WTC11 (cell line): ENCODE measurements around the gene FST. TPM values are rescaled to one million over a fixed set of nuclear protein-coding genes. Genes with fewer than 3 reads are reported as not detected.

Source experiments
- ATAC-seq: fragments of 200-7000 bp; cut with Tn5 transposase; 2 replicates; pipeline ENCODE4 v1.10.0; 2021; ENCODE audit warnings: mild to moderate bottlenecking, moderate library complexity
- CTCF ChIA-PET: fragments of 300-600 bp; sonication (Branson Sonifier 250); formaldehyde crosslinking; loops from one replicate; lab custom pipeline; 2021; ENCODE audit warnings: antibody characterized with exemption; lab: Charles Lee
- POLR2A ChIA-PET: fragments of 350-600 bp; sonication (Branson Sonifier 250); formaldehyde crosslinking; loops from one replicate; lab custom pipeline; 2021; ENCODE audit warnings: antibody characterized with exemption; lab: Charles Lee
- DNase-seq: peaks from one replicate; pipeline ENCODE4 v3.0.0; 2021; ENCODE audit warnings: low spot score
- H3K27ac Mint-ChIP-seq: 2 replicates; pipeline ENCODE4 v1.8.0; 2021; ENCODE audit warnings: mixed read lengths
- H3K27me3 Mint-ChIP-seq: 2 replicates; pipeline ENCODE4 v1.8.0; 2021; ENCODE audit warnings: low read depth, mild to moderate bottlenecking, moderate library complexity, mixed read lengths
- H3K36me3 Mint-ChIP-seq: 2 replicates; pipeline ENCODE4 v1.8.0; 2021; ENCODE audit warnings: mixed read lengths
- H3K4me1 Mint-ChIP-seq: 2 replicates; pipeline ENCODE4 v1.8.0; 2022; ENCODE audit warnings: mixed read lengths
- H3K4me3 Mint-ChIP-seq: 2 replicates; pipeline ENCODE4 v1.8.0; 2021; ENCODE audit warnings: mild to moderate bottlenecking, moderate library complexity, mixed read lengths
- H3K9me3 Mint-ChIP-seq: 2 replicates; pipeline ENCODE4 v1.8.0; 2021; ENCODE audit warnings: mixed read lengths
- CREB1 ChIP-seq: sonication (generic); formaldehyde crosslinking; IDR thresholded peaks from 2 replicates; pipeline ENCODE4 v1.8.0; 2023; ENCODE audit warnings: mild to moderate bottlenecking, missing genetic modification reagents
- GABPB1 ChIP-seq: sonication (generic); formaldehyde crosslinking; IDR thresholded peaks from 2 replicates; pipeline ENCODE4 v1.8.1; 2023; ENCODE audit warnings: mild to moderate bottlenecking, missing genetic modification reagents
- GRHL2 ChIP-seq: fragments of 250-450 bp; sonication (Bioruptor Pico); IDR thresholded peaks from 2 replicates; pipeline ENCODE4 v1.8.0; 2022; ENCODE audit warnings: mild to moderate bottlenecking, moderate library complexity; ENCODE audit not compliant: insufficient replicate concordance, severe bottlenecking
- GTF2I ChIP-seq: fragments of 250-450 bp; sonication (Bioruptor Pico); conservative IDR thresholded peaks from 2 replicates; pipeline ENCODE4 v1.4.0; 2021; ENCODE audit warnings: mild to moderate bottlenecking
- HMGA2 ChIP-seq: fragments of 250-450 bp; sonication (Bioruptor Pico); IDR thresholded peaks from 2 replicates; pipeline ENCODE4 v1.4.0; 2021; ENCODE audit warnings: mild to moderate bottlenecking, moderate library complexity
- NR1H2 ChIP-seq: sonication (generic); formaldehyde crosslinking; IDR thresholded peaks from 2 replicates; pipeline ENCODE4 v1.9.0; 2021; ENCODE audit warnings: mild to moderate bottlenecking, moderate library complexity, missing genetic modification reagents
- OVOL2 ChIP-seq: fragments of 250-450 bp; sonication (Bioruptor Pico); IDR thresholded peaks from 2 replicates; pipeline ENCODE4 v1.9.0; 2021; ENCODE audit warnings: mild to moderate bottlenecking, borderline replicate concordance
- SOX15 ChIP-seq: fragments of 250-450 bp; sonication (Bioruptor Pico); IDR thresholded peaks from 2 replicates; pipeline ENCODE4 v1.9.0; 2021; ENCODE audit warnings: mild to moderate bottlenecking
- TEAD4 ChIP-seq: sonication (generic); formaldehyde crosslinking; IDR thresholded peaks from 2 replicates; pipeline ENCODE4 v1.8.0; 2022; ENCODE audit warnings: mild to moderate bottlenecking, missing genetic modification reagents
- ZNF263 ChIP-seq: sonication (generic); formaldehyde crosslinking; IDR thresholded peaks from 2 replicates; pipeline ENCODE4 v1.8.1; 2022; ENCODE audit warnings: low read depth, mild to moderate bottlenecking, moderate library complexity, missing genetic modification reagents
- ZNF396 ChIP-seq: fragments of 250-450 bp; sonication (Bioruptor Pico); IDR thresholded peaks from 2 replicates; pipeline ENCODE4 v1.8.0; 2021; ENCODE audit warnings: mild to moderate bottlenecking, moderate library complexity, borderline replicate concordance
- total RNA-seq: library from RNA; stranded (reverse); gene quantifications from 3 replicates; pipeline ENCODE4 v1.2.3, GENCODE V29; 2021
- TF ChIP-seq, protein P1 (sequence below): sonication (generic); formaldehyde crosslinking; IDR thresholded peaks from 2 replicates; pipeline ENCODE4 v1.8.1; 2023; ENCODE audit warnings: mild to moderate bottlenecking, missing genetic modification reagents
- TF ChIP-seq, protein P2 (sequence below): sonication (generic); formaldehyde crosslinking; IDR thresholded peaks from 2 replicates; pipeline ENCODE4 v1.8.1; 2022; ENCODE audit warnings: low read depth, mild to moderate bottlenecking, moderate library complexity, missing genetic modification reagents, borderline replicate concordance
- TF ChIP-seq, protein P3 (sequence below): sonication (generic); formaldehyde crosslinking; IDR thresholded peaks from 2 replicates; pipeline ENCODE4 v1.8.0; 2022; ENCODE audit warnings: missing genetic modification reagents
- TF ChIP-seq, protein P4 (sequence below): sonication (generic); formaldehyde crosslinking; IDR thresholded peaks from 2 replicates; pipeline ENCODE4 v1.8.0; 2022; ENCODE audit warnings: mild to moderate bottlenecking, missing genetic modification reagents
- TF ChIP-seq, protein P5 (sequence below): sonication (generic); formaldehyde crosslinking; IDR thresholded peaks from 2 replicates; pipeline ENCODE4 v1.8.1; 2023; ENCODE audit warnings: mild to moderate bottlenecking, missing genetic modification reagents
- TF ChIP-seq, protein P6 (sequence below): sonication (generic); formaldehyde crosslinking; conservative IDR thresholded peaks from 2 replicates; pipeline ENCODE4 v1.8.1; 2023; ENCODE audit warnings: mild to moderate bottlenecking, low read depth, missing genetic modification reagents, moderate library complexity
- TF ChIP-seq, protein P7 (sequence below): fragments of 250-450 bp; sonication (Bioruptor Pico); IDR thresholded peaks from 2 replicates; pipeline ENCODE4 v1.8.0; 2021; ENCODE audit warnings: mild to moderate bottlenecking

FST gene
- total RNA-seq, 1 experiment from 2014 or later, result 11.8 TPM

GRCh38 chr5:53512539-53512938 is 32.1 kb downstream of the FST start:
- peaks cover 34% of the 10 kb centered on the region for H3K36me3 Mint-ChIP-seq
- H3K27me3 Mint-ChIP-seq, result no peaks in the 10 kb centered on the region; the same call in 1 of the 2 replicates
- CTCF ChIA-PET, result no interaction called here
- no peak overlapping the region for H3K4me3 Mint-ChIP-seq
- POLR2A ChIA-PET, result no interaction called here
- no peak overlapping the region for H3K27ac Mint-ChIP-seq
- peaks cover 39% of the 10 kb centered on the region for H3K9me3 Mint-ChIP-seq
- no peaks in the 10 kb centered on the region for H3K4me1 Mint-ChIP-seq
- no peak for TF ChIP-seq HMGA2 (CRISPR knock-in tag)
- no peak for TF ChIP-seq GRHL2 (CRISPR knock-in tag)
- TF ChIP-seq GTF2I (CRISPR knock-in tag), result no peak
- TF ChIP-seq GABPB1 (CRISPR knock-in tag), result no peak
- TF ChIP-seq CREB1, result no peak
- TF ChIP-seq, protein P1, sequence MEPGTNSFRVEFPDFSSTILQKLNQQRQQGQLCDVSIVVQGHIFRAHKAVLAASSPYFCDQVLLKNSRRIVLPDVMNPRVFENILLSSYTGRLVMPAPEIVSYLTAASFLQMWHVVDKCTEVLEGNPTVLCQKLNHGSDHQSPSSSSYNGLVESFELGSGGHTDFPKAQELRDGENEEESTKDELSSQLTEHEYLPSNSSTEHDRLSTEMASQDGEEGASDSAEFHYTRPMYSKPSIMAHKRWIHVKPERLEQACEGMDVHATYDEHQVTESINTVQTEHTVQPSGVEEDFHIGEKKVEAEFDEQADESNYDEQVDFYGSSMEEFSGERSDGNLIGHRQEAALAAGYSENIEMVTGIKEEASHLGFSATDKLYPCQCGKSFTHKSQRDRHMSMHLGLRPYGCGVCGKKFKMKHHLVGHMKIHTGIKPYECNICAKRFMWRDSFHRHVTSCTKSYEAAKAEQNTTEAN (CRISPR knock-in tag), result no peak
- TF ChIP-seq, protein P2, sequence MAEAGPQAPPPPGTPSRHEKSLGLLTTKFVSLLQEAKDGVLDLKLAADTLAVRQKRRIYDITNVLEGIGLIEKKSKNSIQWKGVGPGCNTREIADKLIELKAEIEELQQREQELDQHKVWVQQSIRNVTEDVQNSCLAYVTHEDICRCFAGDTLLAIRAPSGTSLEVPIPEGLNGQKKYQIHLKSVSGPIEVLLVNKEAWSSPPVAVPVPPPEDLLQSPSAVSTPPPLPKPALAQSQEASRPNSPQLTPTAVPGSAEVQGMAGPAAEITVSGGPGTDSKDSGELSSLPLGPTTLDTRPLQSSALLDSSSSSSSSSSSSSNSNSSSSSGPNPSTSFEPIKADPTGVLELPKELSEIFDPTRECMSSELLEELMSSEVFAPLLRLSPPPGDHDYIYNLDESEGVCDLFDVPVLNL (CRISPR knock-in tag), result no peak
- no peak for TF ChIP-seq SOX15 (CRISPR knock-in tag)
- ATAC-seq, result no peak
- no peak for DNase-seq

DNA sequence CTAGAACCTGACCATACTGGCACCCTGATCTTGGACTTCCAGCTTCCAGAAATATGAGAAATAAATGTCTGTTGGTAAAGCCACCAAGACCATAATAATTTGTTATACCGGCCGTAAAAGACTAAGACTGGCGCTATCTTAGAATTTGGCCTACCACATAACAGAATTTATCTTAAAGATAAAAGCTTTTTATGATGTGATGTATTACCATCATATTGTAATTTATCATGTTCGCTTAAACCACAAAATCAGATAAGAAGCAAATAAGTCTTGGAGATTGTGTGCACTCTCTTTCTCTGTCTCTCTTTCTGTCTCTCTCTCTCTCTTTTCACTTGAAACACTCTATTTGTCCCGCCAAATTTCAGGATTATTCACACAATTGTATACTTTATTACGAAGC is 35.6 kb downstream of the FST start:
- ATAC-seq, result no peak
- no peak for DNase-seq
- Mint-ChIP-seq H3K9me3 (peaks cover 20% of the 10 kb centered on the region), H3K4me3 (no peak overlapping the region), H3K27ac (no peak overlapping the region), H3K36me3 (peaks cover under 1% of the 10 kb centered on the region; the same call in 1 of the 2 replicates), H3K27me3 (no peaks in the 10 kb centered on the region), H3K4me1 (no peaks in the 10 kb centered on the region)
- ChIA-PET POLR2A (no interaction called here), CTCF (no interaction called here)
- TF ChIP-seq ZNF263 (CRISPR knock-in tag), result no peak
- TF ChIP-seq, protein P3, sequence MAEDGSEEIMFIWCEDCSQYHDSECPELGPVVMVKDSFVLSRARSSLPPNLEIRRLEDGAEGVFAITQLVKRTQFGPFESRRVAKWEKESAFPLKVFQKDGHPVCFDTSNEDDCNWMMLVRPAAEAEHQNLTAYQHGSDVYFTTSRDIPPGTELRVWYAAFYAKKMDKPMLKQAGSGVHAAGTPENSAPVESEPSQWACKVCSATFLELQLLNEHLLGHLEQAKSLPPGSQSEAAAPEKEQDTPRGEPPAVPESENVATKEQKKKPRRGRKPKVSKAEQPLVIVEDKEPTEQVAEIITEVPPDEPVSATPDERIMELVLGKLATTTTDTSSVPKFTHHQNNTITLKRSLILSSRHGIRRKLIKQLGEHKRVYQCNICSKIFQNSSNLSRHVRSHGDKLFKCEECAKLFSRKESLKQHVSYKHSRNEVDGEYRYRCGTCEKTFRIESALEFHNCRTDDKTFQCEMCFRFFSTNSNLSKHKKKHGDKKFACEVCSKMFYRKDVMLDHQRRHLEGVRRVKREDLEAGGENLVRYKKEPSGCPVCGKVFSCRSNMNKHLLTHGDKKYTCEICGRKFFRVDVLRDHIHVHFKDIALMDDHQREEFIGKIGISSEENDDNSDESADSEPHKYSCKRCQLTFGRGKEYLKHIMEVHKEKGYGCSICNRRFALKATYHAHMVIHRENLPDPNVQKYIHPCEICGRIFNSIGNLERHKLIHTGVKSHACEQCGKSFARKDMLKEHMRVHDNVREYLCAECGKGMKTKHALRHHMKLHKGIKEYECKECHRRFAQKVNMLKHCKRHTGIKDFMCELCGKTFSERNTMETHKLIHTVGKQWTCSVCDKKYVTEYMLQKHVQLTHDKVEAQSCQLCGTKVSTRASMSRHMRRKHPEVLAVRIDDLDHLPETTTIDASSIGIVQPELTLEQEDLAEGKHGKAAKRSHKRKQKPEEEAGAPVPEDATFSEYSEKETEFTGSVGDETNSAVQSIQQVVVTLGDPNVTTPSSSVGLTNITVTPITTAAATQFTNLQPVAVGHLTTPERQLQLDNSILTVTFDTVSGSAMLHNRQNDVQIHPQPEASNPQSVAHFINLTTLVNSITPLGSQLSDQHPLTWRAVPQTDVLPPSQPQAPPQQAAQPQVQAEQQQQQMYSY (CRISPR knock-in tag), result no peak
- TF ChIP-seq, protein P4, sequence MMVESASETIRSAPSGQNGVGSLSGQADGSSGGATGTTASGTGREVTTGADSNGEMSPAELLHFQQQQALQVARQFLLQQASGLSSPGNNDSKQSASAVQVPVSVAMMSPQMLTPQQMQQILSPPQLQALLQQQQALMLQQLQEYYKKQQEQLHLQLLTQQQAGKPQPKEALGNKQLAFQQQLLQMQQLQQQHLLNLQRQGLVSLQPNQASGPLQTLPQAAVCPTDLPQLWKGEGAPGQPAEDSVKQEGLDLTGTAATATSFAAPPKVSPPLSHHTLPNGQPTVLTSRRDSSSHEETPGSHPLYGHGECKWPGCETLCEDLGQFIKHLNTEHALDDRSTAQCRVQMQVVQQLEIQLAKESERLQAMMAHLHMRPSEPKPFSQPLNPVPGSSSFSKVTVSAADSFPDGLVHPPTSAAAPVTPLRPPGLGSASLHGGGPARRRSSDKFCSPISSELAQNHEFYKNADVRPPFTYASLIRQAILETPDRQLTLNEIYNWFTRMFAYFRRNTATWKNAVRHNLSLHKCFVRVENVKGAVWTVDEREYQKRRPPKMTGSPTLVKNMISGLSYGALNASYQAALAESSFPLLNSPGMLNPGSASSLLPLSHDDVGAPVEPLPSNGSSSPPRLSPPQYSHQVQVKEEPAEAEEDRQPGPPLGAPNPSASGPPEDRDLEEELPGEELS (CRISPR knock-in tag), result no peak
- TF ChIP-seq NR1H2, result no peak
- TF ChIP-seq TEAD4 (CRISPR knock-in tag), result no peak

GRCh38 chr5:53520813-53521212 is 40.4 kb downstream of the FST start:
- Mint-ChIP-seq H3K4me3 (no peak overlapping the region), H3K27me3 (no peaks in the 10 kb centered on the region), H3K9me3 (peaks cover 28% of the 10 kb centered on the region), H3K27ac (no peak overlapping the region), H3K36me3 (no peaks in the 10 kb centered on the region; the same call in 1 of the 2 replicates), H3K4me1 (no peaks in the 10 kb centered on the region)
- TF ChIP-seq, protein P5, sequence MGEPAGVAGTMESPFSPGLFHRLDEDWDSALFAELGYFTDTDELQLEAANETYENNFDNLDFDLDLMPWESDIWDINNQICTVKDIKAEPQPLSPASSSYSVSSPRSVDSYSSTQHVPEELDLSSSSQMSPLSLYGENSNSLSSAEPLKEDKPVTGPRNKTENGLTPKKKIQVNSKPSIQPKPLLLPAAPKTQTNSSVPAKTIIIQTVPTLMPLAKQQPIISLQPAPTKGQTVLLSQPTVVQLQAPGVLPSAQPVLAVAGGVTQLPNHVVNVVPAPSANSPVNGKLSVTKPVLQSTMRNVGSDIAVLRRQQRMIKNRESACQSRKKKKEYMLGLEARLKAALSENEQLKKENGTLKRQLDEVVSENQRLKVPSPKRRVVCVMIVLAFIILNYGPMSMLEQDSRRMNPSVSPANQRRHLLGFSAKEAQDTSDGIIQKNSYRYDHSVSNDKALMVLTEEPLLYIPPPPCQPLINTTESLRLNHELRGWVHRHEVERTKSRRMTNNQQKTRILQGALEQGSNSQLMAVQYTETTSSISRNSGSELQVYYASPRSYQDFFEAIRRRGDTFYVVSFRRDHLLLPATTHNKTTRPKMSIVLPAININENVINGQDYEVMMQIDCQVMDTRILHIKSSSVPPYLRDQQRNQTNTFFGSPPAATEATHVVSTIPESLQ, result no peak
- TF ChIP-seq, protein P6, sequence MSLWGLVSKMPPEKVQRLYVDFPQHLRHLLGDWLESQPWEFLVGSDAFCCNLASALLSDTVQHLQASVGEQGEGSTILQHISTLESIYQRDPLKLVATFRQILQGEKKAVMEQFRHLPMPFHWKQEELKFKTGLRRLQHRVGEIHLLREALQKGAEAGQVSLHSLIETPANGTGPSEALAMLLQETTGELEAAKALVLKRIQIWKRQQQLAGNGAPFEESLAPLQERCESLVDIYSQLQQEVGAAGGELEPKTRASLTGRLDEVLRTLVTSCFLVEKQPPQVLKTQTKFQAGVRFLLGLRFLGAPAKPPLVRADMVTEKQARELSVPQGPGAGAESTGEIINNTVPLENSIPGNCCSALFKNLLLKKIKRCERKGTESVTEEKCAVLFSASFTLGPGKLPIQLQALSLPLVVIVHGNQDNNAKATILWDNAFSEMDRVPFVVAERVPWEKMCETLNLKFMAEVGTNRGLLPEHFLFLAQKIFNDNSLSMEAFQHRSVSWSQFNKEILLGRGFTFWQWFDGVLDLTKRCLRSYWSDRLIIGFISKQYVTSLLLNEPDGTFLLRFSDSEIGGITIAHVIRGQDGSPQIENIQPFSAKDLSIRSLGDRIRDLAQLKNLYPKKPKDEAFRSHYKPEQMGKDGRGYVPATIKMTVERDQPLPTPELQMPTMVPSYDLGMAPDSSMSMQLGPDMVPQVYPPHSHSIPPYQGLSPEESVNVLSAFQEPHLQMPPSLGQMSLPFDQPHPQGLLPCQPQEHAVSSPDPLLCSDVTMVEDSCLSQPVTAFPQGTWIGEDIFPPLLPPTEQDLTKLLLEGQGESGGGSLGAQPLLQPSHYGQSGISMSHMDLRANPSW (CRISPR knock-in tag), result no peak
- no peak for TF ChIP-seq OVOL2 (CRISPR knock-in tag)
- TF ChIP-seq, protein P7, sequence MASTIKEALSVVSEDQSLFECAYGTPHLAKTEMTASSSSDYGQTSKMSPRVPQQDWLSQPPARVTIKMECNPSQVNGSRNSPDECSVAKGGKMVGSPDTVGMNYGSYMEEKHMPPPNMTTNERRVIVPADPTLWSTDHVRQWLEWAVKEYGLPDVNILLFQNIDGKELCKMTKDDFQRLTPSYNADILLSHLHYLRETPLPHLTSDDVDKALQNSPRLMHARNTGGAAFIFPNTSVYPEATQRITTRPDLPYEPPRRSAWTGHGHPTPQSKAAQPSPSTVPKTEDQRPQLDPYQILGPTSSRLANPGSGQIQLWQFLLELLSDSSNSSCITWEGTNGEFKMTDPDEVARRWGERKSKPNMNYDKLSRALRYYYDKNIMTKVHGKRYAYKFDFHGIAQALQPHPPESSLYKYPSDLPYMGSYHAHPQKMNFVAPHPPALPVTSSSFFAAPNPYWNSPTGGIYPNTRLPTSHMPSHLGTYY (CRISPR knock-in tag), result no peak
- no peak for TF ChIP-seq ZNF396 (CRISPR knock-in tag)
- CTCF ChIA-PET, result no interaction called here
- DNase-seq (no peak), ATAC-seq (no peak)
- POLR2A ChIA-PET, result no interaction called here
